ENCODE measurements around the gene TMEM167A.

The TMEM167A gene

DNA sequence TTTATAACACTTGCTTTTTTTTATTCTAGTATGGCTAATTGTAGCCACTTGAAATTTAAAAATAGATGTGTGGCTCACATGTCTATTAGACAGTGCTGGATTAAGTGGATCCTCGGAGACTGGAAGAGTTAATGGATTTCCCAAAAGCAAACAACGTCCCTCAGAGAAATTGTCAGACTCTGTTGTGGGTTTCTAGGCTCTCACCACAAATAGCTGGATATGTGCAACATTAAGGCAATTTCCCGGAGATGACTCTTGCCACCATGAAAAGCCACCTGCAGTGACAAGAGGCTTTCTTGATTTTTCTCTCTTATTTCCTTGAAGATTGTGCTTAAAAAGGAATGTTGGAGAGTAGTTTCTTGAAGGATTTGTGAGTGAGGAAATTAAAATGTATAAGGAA, 43.2 kb downstream of the TMEM167A start:
- no peak for DNase-seq

DNA sequence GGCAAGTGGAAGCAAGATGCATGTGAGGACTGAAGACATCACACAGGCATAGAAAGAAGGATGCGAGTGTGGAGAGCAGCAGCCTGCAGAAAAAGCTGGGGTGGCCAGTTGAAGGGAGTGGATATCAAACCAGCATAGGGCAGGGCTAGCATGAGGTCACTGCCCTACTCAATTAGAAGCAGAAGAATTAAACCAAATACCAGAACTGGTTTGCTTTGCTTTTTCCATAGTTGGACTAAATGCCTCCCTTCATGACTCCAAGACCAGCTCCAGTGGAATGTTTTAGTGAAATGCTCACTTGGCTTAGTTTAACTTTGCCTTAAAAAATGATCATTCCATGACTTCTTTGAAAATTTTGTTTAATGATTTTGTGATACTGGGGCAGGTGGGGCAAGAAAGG, 45.8 kb downstream of the TMEM167A start:
- no peak for DNase-seq

DNA sequence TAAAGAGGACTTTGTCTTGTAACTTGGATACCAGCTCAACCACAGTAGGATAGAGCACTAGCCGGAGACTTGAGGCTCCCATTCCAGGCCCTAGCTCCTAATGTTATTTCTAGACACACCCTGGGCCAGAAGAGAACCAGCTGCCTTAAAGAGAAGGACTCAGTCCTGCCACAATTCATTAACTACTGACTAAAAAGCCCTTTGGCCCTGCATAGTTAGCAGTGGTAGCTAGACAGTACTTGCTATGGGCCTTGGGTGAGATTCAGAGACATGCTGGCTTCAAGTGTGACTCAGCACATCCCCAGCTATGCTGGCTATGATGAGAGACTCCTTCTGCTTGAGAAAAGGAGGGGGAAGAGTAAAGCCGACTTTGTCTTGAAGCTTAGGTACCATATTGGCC, 47.3 kb downstream of the TMEM167A start:
- DNase-seq: peak; percentile 14

DNA sequence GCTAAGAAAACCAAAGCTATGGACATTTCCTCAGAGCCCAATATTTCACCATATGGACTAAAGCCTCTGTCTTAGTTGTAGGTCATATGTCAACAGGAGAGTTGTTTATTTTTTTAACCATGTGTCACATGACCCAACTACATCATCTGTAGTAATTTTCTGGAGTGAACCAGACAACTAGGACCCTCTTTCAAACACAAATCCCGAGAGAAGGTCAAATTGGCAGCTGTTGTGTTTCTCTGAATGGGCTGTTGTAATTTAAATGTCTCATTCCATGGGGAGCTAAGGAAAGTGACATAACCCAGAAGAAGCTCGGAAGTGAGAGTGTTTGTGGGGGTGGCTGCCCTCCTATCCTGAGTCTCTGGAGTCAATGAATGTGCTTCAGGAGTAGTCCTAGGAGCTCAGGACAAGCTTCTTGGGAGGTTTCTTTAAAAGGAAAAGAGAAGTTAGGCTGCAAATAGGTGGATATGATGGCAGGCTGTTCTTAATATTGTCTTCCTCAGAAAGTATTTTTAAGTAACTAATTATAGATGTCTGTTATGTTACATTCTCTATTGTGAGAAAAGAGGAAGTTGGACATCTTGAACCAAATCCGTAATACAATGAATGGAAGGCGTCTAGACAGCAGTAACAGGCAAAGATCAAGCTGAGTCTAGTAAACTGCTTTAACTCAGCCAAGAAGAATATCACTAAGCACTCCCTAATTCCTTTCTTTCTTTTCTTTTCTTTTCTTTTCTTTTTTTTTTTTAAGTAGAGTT, 50.1 kb downstream of the TMEM167A start:
- no peak for DNase-seq

DNA sequence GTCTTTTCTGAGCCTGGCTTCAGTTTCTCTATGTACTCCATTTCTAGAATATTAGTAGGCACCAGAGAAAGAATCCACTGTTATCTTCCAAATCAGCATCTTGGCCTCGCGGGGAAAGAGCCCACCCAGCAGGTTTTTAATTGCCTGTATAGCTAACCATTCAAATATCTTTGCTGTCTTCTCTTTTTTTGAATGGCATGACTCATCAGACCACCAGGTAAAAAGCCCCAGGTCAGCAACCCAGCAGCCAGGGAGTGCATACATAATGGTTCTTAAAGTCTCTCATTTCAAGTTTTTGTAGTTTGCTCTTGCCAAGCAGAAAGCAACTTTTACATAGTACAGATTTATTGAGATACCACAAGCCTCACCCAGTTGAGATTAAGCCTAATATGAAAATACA, 50.7 kb downstream of the TMEM167A start:
- no peak for DNase-seq

DNA sequence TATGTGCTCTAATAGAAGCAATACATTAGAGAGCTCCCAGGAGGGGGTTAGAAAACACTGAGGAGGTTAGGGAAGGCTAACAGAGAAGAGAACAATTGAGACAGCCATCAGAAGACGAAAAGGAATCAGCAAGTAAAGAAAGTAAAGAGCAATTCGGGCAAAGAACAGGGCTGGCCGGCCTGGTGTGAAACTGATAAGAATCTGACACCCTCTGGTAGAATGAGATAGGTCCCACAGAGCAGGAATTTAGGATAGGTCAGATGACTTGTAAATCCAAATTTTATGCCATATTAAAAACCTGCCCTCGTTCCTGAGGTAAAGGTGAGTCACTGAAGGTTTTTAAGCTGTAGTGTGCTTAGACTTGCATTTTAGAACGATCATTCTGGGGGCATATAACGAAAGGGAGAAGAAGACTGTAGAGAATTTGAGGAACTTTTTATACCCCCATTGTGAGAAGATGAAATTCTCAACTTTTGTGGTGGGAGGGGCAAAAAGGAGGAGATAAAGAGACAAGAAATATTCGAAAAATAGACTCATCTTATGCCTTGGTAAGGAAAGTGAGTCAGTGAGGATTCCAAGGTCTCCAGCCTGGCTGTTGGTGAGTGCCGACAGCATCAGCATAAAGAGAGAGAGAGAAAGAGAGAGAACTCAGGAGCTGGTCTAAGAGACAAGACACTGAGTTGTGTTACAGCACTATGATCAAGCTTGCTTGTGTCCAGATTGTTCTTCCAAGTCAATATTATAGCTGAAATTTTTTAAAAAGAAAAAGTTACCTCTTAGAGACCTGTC, 51.3 kb downstream of the TMEM167A start:
- no peak for DNase-seq

DNA sequence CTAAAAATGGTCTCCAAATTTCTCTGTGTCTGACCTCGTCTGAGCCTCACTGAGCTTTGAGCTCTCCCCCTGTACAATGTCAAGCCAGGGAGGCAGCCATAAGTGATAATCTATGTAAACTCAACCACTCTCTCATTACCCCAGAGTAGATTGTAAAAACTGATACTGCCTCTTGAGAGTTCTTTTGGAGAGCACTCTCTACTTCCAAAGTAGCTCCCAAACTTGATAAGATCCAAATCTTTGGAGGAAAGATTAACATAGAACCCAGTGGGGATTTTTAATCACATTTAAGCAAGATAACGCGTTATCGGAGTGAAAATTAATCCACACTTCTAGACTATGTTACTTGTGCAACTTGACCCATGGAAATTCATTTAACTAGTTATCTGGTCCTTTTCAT, 54.9 kb downstream of the TMEM167A start:
- DNase-seq: no peak

DNA sequence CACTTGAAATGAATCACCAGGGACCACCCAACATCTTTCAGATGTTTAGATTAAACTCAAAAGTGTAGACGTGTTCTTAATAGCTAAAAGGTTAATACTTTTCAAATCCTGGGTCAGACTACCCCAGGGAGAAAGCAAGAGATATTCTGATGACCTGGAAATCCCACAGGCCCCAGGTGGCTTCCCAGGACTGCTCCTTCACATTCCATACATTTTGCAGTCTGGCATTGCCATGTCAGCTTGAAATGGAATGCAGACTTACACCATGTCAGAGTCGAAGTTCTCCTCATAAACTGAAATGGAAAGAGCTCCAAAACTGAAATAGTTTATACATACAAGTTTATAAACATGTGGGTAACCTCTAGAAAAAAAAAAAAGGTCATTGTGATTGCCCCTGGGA, 61.5 kb downstream of the TMEM167A start:
- DNase-seq: no peak

DNA sequence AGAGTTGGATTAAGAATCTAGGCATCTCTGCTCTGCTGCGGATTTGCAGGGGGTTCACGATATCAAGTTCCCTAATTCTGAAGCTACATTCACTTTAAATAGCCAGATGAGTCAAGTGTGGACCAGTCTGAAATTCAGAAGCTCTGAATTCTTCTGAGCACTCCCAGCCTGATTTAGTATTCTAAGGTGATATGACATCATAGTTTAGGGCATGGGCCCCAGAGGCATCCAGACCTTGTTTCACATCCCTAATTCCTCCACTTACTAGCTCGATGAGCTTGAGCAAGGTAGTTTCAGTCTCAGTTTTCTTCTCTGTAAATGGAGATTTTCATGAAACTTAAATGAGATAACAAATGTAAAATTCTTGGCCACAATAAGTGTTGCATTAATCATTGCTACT, 65.2 kb downstream of the TMEM167A start:
- no peak for DNase-seq

DNA sequence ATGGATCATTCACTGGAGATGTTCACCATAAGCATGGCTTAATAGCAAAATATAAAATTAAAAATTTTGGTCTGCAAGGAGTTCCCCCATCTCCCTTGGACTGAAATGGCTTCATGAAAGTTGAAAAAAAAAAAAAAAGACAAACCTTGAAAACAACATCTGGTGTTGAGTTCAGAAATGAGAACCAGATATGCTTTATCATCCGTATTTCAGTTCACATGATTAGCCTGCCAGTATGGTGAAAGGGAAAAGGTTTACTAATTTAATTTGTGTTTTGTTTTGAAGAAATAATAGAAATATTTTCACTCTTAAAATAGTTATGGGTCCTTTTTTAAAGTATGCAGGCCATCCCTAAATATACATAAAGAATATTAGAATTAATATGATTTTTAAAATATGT, 67.8 kb downstream of the TMEM167A start:
- no peak for DNase-seq

DNA sequence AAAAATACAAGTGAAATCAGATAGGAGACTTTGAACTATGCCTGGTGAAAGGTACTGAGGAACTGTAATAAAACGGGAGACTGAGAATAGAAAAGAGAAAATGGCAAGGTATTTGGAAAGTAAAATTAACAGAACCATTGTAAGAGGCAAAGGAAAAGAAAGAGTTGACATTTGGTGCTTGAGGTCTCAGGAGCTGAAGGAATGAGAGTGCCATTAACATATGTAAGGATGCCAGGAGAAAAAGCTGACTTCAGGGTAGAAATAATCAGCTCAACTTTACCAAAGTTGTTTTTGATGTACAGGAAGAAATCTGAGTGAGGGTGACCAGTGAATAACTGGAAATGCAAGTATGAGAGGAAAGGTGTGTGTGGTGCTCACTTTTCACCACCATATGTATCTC, 69.4 kb downstream of the TMEM167A start:
- no peak for DNase-seq

DNA sequence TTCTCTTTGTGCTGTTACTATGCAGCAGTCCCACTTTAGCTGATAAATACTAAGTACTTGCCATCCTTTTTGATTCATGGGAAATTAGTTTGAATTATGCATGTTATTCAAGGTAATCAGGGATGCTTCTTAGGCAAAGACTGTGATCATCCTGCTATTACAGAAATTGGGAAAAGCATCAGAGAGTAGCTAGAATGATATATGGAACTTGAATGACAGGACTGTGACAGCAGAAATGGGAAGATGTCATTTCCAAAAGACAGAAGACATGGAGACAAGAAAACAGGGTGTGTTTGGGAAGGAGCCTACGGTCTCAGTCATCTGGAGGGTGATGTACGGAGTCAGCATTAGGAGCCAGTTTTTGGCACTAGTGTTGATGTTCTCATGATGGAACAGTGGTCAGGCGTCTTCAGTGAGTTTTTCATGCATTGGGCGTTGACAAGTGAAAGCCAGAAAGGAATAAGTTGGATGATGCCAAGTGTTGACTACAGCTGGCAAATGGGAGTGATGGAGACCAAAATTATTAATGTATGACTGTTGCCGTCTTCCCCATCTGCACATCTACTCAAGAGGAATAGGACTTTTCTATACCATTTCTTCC, 70.4 kb downstream of the TMEM167A start:
- no peak for DNase-seq

DNA sequence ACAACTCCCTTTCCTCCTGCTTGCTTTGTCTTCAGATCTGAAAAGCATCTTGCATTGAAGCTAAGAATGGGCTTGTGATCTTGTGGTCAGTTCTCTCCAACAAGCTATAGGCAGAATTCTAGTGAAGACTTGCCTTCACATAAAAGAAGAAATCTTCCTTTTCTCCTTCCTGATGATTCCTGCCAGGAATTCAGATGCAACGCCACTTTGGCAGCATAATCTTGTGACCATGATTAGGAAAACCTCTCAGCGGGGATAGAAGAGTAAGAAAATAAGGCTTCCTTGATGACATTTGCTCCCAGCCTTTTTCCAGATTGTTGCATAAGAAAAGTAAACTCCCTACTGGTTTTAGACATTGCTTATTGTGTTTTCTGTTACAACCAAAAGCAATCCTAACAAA, 73.4 kb downstream of the TMEM167A start:
- DNase-seq: no peak

Data from HCEC 1CT (cell line).